ENCODE results near the gene PTPRQ.

PTPRQ gene

DNA sequence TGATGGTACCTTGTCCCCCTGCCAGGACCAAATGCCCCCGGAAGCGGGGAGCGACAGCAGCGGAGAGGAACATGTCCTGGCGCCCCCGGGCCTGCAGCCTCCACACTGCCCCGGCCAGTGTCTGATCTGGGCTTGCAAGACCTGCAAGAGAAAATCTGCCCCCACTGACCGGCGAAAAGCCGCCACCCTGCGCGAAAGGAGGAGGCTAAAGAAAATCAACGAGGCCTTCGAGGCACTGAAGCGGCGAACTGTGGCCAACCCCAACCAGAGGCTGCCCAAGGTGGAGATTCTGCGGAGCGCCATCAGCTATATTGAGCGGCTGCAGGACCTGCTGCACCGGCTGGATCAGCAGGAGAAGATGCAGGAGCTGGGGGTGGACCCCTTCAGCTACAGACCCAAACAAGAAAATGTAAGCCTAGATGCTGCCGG lies 263.8 kb downstream of the PTPRQ start:
- no peak for DNase-seq

DNA sequence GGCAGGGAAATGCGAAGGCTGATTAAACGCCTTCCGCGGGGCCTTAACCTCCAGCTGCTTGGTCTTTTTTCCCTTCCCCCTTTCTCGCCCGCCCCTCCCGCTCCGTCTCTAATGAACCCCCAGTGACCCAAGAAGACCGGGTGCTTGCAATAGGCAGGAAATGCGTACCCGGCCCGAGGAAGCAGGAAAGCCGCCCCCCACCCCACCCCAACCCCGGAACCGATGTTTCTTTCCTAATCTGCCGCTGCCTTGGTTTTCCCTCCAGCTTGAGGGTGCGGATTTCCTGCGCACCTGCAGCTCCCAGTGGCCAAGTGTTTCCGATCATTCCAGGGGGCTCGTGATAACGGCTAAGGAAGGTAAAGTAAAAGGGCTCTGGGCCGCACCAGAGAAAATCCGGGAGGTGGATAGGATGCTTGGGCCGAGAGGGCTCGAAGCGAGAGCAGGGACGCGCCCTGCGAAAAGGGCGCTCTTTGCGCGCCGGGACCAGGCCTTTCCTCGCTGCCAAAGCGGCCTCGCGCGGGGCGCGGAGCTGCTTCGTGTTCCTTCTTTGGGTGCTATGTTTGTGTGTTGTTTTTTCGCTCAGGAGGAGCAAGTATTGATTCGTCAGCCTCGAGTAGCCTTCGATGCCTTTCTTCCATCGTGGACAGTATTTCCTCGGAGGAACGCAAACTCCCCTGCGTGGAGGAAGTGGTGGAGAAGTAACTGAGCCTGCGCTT lies 264.4 kb downstream of the PTPRQ start:
- no peak for DNase-seq

DNA sequence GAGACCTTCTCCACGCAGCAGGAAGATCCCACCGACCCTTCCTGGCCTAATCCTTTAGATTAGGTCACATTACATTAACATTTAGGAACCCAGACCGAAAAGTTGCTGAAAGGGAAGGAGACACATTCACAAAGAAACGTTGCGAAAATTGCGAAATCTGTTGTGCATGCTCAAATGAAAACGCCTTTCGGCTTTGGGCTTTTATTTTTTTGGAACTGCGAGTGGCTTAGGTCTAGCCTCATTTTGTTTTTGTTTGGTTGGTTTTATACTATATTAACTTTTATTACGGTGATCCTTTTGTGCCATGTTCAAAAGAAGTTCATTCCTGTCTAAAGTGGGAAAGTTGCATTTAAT lies 264.9 kb downstream of the PTPRQ start:
- no peak for DNase-seq

DNA sequence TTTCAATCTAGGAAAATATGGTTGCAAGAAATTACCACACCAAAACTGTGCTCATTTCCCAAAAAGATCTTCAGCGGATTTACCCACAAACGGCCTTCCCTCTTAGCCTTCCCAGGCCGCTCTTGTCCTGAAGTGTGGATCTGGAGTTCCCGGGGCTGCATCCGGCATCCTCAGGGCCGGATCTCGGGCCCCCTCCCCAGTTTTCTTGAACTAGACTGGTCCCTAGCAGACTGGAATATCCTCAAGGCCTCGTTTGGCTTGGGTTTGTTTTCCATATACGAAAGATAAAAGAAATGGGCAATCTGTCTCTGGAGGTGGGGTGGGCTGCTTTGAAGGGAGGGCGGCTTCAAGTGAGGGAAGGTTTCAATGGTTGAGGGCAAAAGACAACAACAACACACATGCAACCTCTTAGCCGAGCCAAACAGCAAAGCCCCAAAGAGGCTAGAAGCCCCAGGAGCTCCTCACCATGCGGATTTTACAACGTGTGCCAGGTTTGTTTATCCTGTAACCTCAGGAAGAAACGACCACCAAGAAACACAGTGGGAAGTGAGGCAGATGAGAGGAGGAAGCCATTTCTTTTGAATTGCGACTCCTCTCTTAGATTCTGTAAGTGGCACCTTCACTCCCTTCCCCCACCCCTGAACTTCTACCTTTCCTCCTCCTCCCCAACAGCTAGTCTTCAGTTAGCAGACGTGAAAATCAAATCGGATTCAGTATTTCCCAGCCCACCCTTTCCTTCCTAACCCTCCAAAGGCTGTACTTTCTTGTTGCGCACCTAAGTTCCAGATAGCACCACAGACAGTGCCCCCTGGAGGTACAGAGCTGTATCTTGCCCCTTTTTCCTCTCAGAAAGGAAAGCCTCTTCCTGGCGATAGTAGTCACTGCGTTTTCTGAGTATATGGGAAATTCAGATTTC lies 266.0 kb downstream of the PTPRQ start:
- DNase-seq: no peak

DNA sequence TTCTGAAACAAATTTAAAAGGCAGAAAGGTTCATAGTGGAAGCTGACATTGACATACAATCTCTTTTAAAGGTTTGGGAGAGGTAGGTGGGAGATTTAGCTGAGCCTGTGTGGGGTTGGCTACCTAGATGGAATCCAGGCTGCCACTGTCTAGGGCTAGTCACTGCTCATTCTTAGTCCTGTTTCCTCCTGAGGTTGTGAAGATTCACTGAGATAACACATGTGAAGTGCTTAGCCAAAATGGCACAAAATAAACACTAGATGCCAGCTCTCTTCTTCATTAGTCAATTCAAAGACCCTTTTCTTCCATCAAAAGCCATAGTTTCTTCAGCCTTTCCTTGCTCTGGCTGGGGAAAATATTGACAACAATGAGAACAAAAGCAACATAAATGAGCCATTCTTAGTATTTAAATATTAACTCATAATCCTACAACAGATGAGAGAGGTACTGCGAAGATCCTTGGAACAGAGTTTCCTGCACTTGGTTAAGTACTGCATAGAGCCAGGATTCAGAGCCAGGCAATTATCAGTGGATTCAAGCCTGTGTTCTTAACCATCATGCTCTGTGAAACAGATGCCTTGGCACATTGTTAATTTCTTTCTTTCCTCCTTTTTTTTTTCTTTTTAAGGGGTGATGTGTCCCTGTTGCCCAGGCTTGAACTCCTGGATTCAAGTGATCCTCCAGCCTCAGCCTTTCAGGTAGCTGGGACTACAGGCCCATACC lies 266.9 kb downstream of the PTPRQ start:
- no peak for DNase-seq

DNA sequence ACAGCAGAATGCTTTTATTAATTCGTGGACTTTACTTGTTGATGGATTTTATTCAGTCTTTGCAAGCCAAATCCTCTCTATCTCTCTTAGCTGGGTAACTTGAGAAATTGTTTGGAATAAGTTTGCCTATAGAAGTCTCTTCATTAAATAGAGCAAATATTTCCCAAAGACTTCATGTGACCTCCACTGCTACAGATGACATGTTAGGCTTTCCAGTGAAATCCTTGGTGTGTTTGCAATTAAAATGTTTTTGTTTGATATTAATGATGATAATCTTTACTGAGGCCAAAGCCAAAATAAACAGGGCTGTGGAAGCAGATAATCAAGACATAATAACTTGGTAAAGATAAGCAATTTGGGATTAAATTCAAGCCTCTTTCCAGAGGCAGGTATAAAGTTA lies 267.8 kb downstream of the PTPRQ start:
- no peak for DNase-seq

DNA sequence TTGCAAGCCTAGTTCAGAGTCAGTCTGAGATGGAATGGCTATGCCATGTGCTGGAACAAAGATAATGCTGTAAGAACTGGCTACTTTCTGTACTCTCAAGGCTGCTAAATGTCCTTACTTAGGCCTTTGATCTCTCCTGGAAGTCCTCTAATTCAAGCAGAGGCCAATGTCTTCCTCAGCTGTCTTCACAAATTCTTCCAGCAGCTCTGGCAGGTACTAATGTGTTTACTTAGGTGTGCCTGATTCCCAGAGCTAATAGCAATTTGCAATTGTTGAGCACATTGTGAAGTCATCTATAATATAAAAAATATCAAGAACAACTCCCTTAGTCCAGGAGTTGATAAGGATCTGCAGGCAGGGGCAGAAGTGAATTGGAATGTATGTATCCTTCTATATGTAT lies 268.8 kb downstream of the PTPRQ start:
- DNase-seq: no peak

DNA sequence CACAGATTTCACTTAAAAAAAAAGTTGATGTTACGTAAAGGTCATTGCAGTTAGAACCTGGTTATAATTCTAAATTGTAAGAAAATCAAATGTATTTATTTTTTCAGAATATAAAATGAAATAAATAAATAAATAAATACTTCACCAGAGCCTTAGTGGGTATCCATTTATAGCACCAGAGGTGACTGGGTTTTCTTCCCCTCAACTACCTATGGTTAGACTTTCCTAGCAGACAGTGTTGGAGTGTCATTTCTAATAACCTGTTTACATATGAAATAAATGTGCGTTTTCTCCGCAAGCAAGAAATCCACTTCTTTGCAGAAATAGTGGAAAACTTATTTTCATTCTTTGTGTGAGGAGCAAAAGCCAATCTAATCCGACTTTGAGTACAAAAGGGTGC lies 269.4 kb downstream of the PTPRQ start:
- no peak for DNase-seq

DNA sequence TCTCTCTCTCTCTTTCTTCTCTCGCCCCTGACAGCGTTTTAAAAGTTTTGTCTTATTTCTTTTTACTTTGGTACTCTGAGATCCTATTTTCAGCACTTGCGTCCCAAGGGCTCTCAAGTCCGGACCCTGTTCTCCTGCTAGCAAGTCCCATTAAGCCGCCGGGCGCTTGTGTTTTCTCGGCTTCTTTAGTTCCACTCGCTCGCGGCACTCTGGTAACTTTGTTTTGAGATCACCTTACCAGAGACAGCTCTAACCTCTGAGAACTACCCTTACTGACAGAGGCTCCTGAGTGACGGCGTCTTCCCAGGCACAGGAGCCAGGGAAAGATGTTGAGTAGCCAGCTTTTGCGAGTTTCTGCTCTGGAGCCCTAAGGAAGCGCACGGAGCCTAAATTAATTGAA lies 270.0 kb downstream of the PTPRQ start:
- DNase-seq: no peak

DNA sequence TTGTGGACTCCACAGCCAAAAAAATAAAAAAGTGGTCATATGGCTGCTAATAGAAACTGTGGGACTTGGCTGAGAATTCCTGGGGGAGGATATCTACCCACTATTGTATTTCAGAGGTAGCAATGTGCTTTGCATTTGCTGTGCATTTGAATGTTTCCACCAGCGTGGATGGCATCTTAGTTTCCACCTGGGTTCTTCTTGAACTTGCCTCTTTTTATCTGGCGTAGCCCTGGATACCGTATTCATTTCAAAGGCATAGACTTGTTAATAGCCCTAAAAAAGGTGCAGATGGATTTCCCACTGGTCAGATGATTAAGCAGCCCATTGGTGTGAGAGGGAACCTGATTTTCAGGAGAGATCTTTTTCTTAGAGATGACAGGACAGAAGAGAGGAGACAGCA lies 270.8 kb downstream of the PTPRQ start:
- DNase-seq: no peak

DNA sequence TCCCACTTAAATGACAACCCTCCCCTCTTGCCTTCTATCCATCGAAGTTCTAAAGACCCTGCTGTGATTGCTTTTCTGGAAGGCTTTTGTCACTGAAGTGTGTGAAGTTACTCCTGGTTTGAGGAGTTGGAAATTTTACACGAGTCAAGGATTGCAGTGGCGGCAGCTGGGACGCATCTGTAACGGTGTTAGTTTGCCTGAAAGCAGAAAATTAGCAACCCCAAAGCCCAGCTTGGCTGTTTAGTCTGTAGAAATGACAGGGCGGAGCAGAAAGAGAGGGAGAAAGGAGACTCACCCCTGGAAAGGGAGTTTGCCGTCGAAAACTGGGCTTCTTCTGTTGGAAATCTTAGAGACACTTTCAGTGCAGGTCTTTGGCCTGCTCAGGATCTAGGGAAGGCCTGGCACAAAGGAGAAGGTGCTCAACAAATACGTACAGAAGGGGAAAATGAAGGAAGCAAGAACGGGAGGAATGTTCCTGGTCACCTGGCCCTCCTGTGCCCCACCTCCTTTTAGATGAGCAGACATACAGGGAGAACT lies 271.7 kb downstream of the PTPRQ start:
- no peak for DNase-seq

DNA sequence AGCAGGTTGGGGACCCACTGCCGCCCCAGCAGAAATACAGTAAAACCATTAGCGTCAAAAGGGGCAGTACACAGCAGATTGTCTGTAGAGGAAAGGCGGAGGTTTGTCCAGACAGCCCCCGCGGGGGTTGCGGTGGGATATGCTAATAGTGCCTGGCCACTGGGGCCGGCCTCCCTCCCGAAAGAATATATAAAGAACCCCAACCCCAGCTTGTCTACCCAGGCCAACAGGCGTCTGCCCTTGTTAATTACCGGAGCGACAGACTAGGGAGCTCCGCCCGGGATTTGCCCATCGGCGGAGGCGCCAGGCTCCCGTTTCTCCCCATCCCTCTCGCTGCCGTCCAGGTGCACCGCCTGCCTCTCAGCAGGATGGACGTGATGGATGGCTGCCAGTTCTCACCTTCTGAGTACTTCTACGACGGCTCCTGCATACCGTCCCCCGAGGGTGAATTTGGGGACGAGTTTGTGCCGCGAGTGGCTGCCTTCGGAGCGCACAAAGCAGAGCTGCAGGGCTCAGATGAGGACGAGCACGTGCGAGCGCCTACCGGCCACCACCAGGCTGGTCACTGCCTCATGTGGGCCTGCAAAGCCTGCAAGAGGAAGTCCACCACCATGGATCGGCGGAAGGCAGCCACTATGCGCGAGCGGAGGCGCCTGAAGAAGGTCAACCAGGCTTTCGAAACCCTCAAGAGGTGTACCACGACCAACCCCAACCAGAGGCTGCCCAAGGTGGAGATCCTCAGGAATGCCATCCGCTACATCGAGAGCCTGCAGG lies 272.8 kb downstream of the PTPRQ start, which contains the start of gene MYF5:
Gene MYF5 (plus strand): TSS at position 217 of the 774 bp plus-strand sequence. CDS start 152 bp downstream, at position 369.
- no peak for DNase-seq

DNA sequence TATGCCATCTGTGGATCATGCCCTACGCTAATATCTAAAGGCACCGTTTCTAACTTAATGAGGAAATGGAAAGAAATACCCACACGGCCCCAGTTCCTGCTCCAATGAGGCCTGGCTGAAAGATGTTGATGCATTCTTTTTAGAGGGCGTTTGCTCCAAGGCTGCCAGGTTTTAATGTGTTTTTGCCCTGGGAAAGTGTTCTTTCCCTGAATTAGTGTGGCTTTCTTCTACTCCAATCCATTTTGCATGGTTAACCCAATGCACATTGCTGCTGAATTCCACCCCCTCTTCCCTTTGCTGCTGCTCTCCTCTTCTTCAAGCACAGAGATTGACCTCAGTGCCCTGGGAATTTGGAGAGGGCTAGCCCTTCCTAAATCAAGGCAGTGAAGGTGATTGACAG lies 273.8 kb downstream of the PTPRQ start:
- no peak for DNase-seq

DNA sequence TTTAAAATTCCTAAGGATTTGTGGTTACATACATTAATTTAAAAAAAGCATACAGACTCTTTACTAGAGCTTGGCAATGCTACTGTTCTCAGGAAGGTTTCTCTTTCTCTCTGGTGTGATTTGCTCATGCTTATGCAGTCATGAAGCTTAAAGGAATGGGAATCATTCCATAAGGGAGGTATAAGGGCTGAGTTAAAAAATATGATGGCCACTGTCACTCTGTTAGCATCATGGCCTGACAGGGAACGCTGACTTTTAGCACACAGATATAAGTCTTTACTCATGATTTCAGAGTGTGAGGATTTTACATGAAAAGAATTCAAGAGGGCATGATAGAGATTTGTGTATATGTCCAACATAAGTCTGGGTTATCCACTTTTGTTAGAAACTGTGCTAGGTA lies 276.5 kb downstream of the PTPRQ start:
- no peak for DNase-seq

DNA sequence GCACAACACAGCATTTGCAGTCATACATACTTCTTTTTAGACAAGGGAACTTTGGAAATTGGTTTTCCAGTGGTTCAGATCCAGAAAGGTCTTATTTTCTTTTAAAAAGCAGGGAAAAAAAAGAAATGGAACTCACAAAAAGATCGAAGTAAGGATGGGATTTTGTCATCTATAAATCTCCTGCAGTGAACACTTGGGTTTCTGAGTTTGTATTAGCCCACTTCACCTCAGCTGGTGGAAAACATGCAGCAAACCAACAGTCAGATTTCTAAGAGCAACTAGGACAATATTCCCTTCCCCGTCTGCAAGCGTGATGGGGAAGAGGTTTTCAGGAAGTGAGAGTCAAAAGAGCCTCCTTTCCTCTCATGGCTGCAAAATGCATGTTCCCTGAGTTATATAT lies 277.3 kb downstream of the PTPRQ start:
- no peak for DNase-seq

Measured in CD4-positive, alpha-beta T cell treated with Interleukin-17A for 4 hours (primary cell).